HepG2 (cell line): ENCODE measurements around the gene PERCC1. TPM values are rescaled to one million over a fixed set of nuclear protein-coding genes. Genes with fewer than 3 reads are reported as not detected.

Source experiments
- CHD2 ChIP-seq: IDR thresholded peaks from 2 replicates; pipeline ENCODE4 v1.6.1; 2011; ENCODE audit warnings: low read depth, low read length, improper control_type of control experiment
- KLF6 ChIP-seq: IDR thresholded peaks from 2 replicates; pipeline ENCODE4 v1.8.0; 2016; ENCODE audit warnings: missing biosample characterization, missing genetic modification reagents
- NFKBIZ ChIP-seq: IDR thresholded peaks from 2 replicates; pipeline ENCODE4 v1.6.1; 2018; ENCODE audit warnings: missing genetic modification reagents, missing compliant biosample characterization
- SMARCC2 ChIP-seq: fragments of 450-650 bp; IDR thresholded peaks from 2 replicates; pipeline ENCODE4 v1.6.1; 2017; ENCODE audit warnings: antibody characterized with exemption, mild to moderate bottlenecking
- SRSF1 ChIP-seq: fragments of 200-400 bp; formaldehyde crosslinking; optimal IDR thresholded peaks from 2 replicates; pipeline ENCODE3; 2017; ENCODE audit warnings: mild to moderate bottlenecking, low read depth, low read length, moderate library complexity
- ZBTB8A ChIP-seq: sonication (generic); formaldehyde crosslinking; IDR thresholded peaks from 2 replicates; pipeline ENCODE4 v1.4.0; 2020; ENCODE audit warnings: mild to moderate bottlenecking, low read depth, missing genetic modification reagents, borderline replicate concordance
- ZIK1 ChIP-seq: sonication (generic); formaldehyde crosslinking; IDR thresholded peaks from 2 replicates; pipeline ENCODE4 v1.5.0; 2020; ENCODE audit warnings: mild to moderate bottlenecking, low read depth, missing genetic modification reagents, borderline replicate concordance
- ZNF567 ChIP-seq: sonication (generic); formaldehyde crosslinking; IDR thresholded peaks from 2 replicates; pipeline ENCODE4 v1.8.1; 2023; ENCODE audit warnings: mild to moderate bottlenecking, missing genetic modification reagents, borderline replicate concordance
- ZNF772 ChIP-seq: sonication (generic); formaldehyde crosslinking; IDR thresholded peaks from 2 replicates; pipeline ENCODE4 v1.5.0; 2020; ENCODE audit warnings: mild to moderate bottlenecking, missing genetic modification reagents
- ZNF800 ChIP-seq: sonication (generic); formaldehyde crosslinking; IDR thresholded peaks from 2 replicates; pipeline ENCODE4 v1.4.0; 2020; ENCODE audit warnings: missing genetic modification reagents
- polyA plus RNA-seq, 8 experiments: library from polyadenylated mRNA; depleted of rRNA in 3 of 8; stranded (reverse) in 7 of 8; unstranded in 1 of 8; fragments of >200 nt; fragmentation: Illumina TruSeq in 4 of 8; extraction: Trizol in 4 of 8; gene quantifications; 2 replicates each; pipeline versions ENCODE4 v1.2.1 to v1.2.3, GENCODE V29; 2011 to 2016; ENCODE audit warnings: low read depth in 4 of 8, missing spikeins in 1 of 8, mixed read lengths in 1 of 8; ENCODE audit not compliant: insufficient read depth in 1 of 8
- total RNA-seq, 5 experiments: library from RNA; depleted of rRNA; stranded (reverse); fragments of >200 nt; fragmentation: Illumina TruSeq; extraction: Trizol; gene quantifications; 2 replicates each; pipeline ENCODE4 v1.2.3, GENCODE V29; 2016; ENCODE audit warnings: low read depth in 1 of 5
- TF ChIP-seq, protein P1 (sequence below), 2 experiments: sonication (generic) in 1 of 2; formaldehyde crosslinking in 1 of 2; IDR thresholded peaks; 2 replicates each; pipeline versions ENCODE4 v1.6.1 to v1.9.0; 2014 to 2022; ENCODE audit warnings: antibody characterized with exemption in 1 of 2, borderline replicate concordance in 1 of 2, inconsistent platforms in 1 of 2, low read depth in 1 of 2, missing genetic modification reagents in 1 of 2
- TF ChIP-seq, protein P2 (sequence below): sonication (generic); formaldehyde crosslinking; IDR thresholded peaks from 2 replicates; pipeline ENCODE4 v1.4.0; 2020; ENCODE audit warnings: missing genetic modification reagents, mild to moderate bottlenecking, borderline replicate concordance
- TF ChIP-seq, protein P3 (sequence below): fragments of 450-650 bp; IDR thresholded peaks from 2 replicates; pipeline ENCODE4 v1.6.1; 2016

Gene PERCC1
- total and polyA plus RNA-seq, 2 of the 13 experiments (the other 11 are each of a cell fraction or from before 2014, with no cell fraction given), result 0.15 TPM; not detected in 1

GRCh38 chr16:1455190-1456171 lies 24.6 kb downstream of the PERCC1 start (continued):
- TF ChIP-seq, protein P1, sequence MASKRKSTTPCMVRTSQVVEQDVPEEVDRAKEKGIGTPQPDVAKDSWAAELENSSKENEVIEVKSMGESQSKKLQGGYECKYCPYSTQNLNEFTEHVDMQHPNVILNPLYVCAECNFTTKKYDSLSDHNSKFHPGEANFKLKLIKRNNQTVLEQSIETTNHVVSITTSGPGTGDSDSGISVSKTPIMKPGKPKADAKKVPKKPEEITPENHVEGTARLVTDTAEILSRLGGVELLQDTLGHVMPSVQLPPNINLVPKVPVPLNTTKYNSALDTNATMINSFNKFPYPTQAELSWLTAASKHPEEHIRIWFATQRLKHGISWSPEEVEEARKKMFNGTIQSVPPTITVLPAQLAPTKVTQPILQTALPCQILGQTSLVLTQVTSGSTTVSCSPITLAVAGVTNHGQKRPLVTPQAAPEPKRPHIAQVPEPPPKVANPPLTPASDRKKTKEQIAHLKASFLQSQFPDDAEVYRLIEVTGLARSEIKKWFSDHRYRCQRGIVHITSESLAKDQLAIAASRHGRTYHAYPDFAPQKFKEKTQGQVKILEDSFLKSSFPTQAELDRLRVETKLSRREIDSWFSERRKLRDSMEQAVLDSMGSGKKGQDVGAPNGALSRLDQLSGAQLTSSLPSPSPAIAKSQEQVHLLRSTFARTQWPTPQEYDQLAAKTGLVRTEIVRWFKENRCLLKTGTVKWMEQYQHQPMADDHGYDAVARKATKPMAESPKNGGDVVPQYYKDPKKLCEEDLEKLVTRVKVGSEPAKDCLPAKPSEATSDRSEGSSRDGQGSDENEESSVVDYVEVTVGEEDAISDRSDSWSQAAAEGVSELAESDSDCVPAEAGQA (IDR thresholded peaks at IDR 0.05; ENCODE audit: low read depth), result no peak
- TF ChIP-seq, protein P1 (CRISPR knock-in tag; IDR thresholded peaks at IDR 0.05; ENCODE audit: borderline replicate concordance), result no peak
- TF ChIP-seq NFKBIZ (CRISPR knock-in tag) (no peak), ZNF772 (CRISPR knock-in tag) (no peak), ZNF800 (CRISPR knock-in tag) (no peak), SRSF1 (no peak), ZNF567 (CRISPR knock-in tag) (no peak), ZIK1 (CRISPR knock-in tag) (no peak), KLF6 (CRISPR knock-in tag) (no peak), SMARCC2 (no peak), CHD2 (no peak), ZBTB8A (CRISPR knock-in tag) (no peak)
- TF ChIP-seq, protein P2, sequence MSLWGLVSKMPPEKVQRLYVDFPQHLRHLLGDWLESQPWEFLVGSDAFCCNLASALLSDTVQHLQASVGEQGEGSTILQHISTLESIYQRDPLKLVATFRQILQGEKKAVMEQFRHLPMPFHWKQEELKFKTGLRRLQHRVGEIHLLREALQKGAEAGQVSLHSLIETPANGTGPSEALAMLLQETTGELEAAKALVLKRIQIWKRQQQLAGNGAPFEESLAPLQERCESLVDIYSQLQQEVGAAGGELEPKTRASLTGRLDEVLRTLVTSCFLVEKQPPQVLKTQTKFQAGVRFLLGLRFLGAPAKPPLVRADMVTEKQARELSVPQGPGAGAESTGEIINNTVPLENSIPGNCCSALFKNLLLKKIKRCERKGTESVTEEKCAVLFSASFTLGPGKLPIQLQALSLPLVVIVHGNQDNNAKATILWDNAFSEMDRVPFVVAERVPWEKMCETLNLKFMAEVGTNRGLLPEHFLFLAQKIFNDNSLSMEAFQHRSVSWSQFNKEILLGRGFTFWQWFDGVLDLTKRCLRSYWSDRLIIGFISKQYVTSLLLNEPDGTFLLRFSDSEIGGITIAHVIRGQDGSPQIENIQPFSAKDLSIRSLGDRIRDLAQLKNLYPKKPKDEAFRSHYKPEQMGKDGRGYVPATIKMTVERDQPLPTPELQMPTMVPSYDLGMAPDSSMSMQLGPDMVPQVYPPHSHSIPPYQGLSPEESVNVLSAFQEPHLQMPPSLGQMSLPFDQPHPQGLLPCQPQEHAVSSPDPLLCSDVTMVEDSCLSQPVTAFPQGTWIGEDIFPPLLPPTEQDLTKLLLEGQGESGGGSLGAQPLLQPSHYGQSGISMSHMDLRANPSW (CRISPR knock-in tag), result no peak
- TF ChIP-seq, protein P3, sequence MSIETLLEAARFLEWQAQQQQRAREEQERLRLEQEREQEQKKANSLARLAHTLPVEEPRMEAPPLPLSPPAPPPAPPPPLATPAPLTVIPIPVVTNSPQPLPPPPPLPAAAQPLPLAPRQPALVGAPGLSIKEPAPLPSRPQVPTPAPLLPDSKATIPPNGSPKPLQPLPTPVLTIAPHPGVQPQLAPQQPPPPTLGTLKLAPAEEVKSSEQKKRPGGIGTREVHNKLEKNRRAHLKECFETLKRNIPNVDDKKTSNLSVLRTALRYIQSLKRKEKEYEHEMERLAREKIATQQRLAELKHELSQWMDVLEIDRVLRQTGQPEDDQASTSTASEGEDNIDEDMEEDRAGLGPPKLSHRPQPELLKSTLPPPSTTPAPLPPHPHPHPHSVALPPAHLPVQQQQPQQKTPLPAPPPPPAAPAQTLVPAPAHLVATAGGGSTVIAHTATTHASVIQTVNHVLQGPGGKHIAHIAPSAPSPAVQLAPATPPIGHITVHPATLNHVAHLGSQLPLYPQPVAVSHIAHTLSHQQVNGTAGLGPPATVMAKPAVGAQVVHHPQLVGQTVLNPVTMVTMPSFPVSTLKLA, result no peak
